Activated T-cell treated with anti-CD3 and anti-CD28 coated beads for 1 hour (primary cell): Measurements from ENCODE around the gene RPS15A.
"Not testable (repeated sequence)": the region's sequence is repeated elsewhere in the genome, so short reads cannot be mapped to it uniquely, and the experiment has no call there.

Experiments
- DNase-seq: peaks from one replicate; pipeline ENCODE4 v3.0.0-alpha.2; 2020; ENCODE audit warnings: low read depth

RPS15A gene

GRCh38 chr16:18796377-18796776 is 6.2 kb upstream of the RPS15A start:
- DNase-seq, result no peak

- no peak for DNase-seq
Measured at GRCh38 chr16:18792836-18793433, 2.8 kb upstream of the RPS15A start.

GRCh38 chr16:18789515-18789849 is 652 bp downstream of the RPS15A start:
- no peak for DNase-seq

DNA sequence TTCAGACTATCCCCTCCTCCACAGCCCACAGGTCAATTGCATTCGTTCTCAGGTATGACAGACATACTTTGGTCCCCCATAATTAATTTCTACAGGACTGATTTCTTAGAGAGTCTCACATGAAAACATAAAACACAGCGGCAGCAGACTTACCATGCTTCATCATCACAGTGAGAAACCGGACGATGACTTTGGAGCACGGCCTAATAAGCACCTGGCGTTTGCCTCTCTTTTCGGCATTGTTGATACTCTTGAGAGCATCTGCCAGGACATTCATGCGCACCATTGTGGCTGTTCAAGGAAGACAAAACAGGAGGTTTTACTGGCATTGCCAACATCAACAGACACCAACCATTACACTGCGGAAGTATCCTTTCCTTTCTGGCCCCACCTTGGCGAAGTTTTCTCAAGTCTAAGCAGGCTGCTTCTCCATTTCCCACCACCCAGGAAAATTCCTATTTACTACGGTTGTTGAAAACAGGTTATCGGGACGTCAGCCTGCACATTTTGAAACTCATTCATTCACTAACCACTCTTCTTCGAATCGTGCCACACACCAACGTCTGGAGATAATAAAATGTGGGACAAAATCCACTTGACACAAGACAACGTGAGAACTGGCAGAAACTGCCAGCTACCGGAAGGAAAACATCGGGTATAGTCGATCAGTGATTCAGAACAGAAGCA is 1.2 kb downstream of the RPS15A start:
- no peak for DNase-seq

GRCh38 chr16:18784917-18785623 is 5.1 kb downstream of the RPS15A start:
- DNase-seq, result no peak

- DNase-seq, result no peak
Measured at GRCh38 chr16:18783430-18784341, 6.4 kb downstream of the RPS15A start.

DNA sequence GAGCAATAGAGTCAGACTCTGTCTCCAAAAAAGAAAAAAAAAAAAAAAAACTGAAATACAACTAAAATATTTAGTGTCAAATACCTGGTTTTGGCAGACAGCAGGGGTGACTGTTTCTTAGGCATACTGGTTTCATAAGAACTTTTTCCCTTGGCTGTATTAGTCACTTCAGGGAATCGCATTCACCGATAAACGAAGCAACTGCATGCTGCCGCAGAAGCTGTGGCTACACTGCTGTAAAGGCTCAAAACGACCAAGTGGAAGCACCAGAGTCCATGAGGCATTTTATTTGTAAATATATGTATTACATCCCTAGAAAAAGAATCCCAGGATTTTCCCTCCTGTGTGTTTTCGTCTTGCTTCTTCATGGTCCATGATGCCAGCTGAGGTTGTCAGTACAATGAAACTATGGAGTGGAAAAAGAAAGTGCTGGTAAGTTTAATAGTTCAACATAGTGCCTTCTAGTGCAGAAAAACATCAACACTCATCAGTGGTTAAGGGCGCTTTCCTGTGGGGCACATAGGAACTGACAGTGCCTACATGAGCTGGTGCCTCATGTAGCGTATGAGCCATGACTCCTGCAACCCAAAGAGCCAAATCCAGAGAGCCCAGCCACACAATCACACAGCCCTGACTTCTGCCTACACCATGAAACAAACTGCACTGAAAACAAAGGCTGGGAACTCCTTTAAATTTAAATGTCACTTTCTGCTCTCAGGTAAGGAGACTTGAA is 7.3 kb downstream of the RPS15A start:
- DNase-seq, result no peak

GRCh38 chr16:18781232-18781631 is 8.9 kb downstream of the RPS15A start:
- DNase-seq, result not testable (repeated sequence)

GRCh38 chr16:18780460-18781026 is 9.6 kb downstream of the RPS15A start:
- DNase-seq, result not testable (repeated sequence)

- DNase-seq, result not testable (repeated sequence)
Measured at GRCh38 chr16:18777664-18778063, 12.5 kb downstream of the RPS15A start.

DNA sequence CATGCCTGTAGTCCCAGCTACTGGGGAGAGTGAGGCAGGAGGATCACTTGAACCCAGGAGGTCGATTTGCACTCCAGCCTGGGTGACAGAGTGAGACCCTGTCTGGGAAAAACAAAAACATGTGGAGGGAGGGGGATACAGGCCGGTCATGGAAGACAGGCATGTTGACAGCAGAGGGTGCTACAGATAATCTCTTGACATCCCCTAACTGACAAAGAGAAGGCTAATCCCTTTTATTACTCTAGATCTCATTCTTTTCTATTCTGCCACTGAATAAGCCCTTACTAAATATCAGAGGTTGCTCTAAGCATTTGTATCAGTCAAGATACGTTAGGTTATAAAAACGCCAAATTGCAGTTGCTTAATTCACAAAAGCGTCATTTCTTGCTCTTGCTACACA is 13.8 kb downstream of the RPS15A start:
- DNase-seq, result not testable (repeated sequence)

DNA sequence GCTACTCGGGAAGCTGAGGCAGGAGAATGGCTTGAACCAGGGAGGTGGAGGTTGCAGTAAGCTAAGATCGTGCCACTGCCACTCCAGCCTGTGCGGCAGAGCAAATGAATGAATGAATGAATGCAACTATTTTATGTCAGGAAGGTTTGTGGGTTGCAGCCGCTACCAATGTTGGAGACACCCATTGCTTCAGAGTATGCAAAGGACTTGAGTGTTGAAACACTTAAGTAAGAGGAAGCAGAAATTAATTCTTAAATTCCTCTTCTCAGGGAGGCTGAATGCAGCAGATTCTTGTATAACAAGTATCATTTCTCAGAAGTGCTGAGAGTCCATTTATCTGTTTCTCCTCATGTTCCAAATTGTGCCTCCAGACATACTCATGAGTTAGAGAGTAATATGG is 15.5 kb downstream of the RPS15A start:
- DNase-seq, result not testable (repeated sequence)

GRCh38 chr16:18772171-18772570 is 18.0 kb downstream of the RPS15A start:
- DNase-seq, result not testable (repeated sequence)

DNA sequence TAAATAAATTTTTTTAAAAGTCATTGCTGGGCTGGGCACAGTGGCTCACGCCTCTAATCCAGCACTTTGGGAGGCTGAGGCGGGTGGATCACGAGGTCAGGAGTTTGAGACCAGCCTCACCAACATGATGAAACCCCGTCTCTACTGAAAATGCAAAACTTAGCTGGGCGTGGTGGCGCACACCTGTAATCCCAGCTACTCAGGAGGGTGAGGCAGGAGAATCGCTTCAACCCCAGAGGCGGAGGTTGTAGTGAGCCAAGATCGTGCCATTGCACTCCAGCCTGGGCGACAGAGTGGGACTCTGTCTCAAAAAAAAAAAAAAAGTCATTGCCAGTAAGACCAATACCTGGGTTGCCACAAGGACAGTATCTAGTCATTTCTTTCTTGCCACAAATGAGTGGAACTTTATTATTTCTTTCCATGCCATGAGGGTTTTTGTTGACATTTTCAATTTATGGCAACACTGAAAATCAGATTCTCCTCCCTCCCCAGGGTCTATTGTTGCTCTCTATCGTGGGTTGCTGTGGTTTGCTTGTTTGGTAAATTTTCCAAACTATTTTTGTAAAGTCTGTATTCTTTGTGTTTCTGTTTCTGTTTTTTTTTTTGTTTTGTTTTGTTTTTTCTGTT is 19.7 kb downstream of the RPS15A start:
- DNase-seq, result not testable (repeated sequence)

- not testable (repeated sequence) for DNase-seq
Measured at GRCh38 chr16:18767217-18767616, 22.9 kb downstream of the RPS15A start.

DNA sequence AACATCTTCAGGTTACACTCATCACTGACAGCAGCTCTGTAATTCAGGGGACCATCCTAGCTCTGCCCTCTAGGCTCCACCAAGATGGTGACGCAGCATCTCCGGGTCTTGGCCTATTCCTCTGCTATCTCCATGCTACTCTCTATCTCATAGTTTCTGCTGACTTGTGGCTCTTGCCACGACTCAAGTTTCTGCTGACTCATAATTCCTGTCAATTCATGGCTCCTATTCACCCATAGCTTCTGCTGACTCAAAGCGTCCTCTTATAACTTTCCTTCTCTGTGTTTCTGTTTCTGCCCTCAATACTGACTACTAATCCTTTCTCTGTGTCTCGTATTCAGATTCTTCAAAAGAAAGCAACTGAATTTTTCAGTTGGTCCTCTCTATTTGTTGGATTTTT is 27.4 kb downstream of the RPS15A start:
- not testable (repeated sequence) for DNase-seq

DNA sequence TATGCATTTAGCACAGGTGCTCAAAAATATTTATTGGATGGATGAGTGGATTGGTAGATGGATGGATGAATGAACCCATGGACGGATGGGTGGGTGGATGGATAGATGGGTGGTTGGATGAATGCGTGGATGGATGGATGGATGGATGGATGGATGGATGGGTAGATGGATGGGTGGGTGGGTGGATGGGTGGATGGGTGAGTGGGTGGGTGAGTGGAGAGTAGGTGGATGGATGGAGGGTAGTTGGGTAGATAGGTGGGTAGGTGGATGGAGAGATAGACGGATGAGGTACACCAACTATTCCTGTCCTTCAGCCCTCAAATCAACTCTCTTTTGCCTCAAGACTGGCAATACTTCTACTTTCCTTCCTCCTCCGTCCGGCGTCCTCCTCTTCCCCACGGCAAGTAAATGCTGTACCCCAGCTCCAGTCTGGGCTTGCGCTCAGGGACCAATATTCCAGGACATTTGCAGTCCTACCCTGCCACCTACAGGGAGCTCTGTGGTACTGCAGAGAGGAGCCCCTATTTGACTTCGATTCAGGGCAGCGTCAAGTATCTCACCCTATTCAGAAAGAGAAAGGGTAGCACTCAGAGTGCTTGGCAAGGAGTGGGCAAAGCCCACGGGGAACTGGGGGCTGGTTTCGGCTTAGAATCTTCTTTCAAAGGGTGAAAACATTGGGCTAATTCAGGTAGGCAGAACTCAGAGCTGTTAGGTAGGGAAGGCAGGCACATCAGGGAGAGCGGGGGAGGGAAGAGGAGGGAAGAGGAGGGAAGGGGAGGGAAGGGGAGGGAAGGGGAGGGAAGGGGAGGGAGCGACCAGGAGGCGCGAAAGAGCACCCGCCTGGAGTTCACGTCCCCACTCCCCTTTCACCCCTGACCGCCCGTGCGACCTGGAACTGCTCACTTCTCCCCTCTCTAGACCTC is 30.3 kb downstream of the RPS15A start:
- not testable (repeated sequence) for DNase-seq

DNA sequence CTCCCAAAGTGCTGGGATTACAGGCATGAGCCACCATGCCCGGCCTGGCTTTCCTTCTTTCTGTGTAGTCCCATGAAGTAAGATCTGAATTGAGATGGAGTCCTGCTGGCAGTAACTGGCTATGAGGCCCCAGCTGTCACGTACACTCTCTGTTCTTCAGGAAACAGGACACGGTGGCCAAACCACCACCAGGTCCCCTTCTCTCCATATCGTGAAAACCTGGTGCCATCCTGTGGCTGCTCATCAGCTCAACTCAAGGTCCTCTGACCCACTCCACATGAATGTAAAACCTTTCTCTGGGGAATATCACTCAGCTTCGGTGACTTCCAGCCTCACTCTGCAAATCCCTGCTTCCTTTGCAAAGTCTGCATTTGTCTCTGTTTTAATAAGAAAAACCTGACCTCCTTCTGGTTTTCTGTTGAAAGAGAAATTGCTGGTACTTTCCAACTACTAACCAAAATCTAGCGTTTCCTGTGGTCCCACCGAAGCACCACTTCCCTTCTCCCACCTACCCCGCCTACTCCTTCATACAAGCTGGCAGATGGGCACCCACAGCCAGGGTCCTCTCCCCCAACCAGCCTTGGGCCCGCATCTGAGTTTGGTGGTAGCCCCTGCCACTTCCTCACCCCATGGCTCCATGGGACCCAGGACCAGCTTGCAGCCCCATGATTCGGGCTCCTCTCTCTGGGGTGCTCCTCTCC is 32.0 kb downstream of the RPS15A start:
- DNase-seq, result not testable (repeated sequence)

- not testable (repeated sequence) for DNase-seq
Measured at GRCh38 chr16:18756639-18757038, 33.5 kb downstream of the RPS15A start.
